Mucosa of rectum (tissue), 2 donors: Measurements from ENCODE around the gene GAK.

Source experiments
- H3K27ac ChIP-seq, 2 donors: one replicate each; pipeline ENCODE4 v1.7.0; 2013; ENCODE audit warnings: inconsistent platforms in 2 of 2, low read depth in 2 of 2, low read length in 2 of 2
- H3K27me3 ChIP-seq, 2 donors: one replicate each; pipeline ENCODE4 v1.7.0; 2013; ENCODE audit warnings: low read length in 2 of 2; ENCODE audit not compliant: control insufficient read depth in 2 of 2, insufficient read depth in 2 of 2
- H3K36me3 ChIP-seq, 2 donors: one replicate each; pipeline ENCODE4 v1.7.0; 2013; ENCODE audit warnings: low read length in 2 of 2; ENCODE audit not compliant: control insufficient read depth in 2 of 2, insufficient read depth in 2 of 2
- H3K4me1 ChIP-seq, 2 donors: one replicate each; pipeline ENCODE4 v1.7.0; 2013; ENCODE audit warnings: low read length in 2 of 2, mild to moderate bottlenecking in 1 of 2; ENCODE audit not compliant: control insufficient read depth in 2 of 2, insufficient read depth in 2 of 2
- H3K4me3 ChIP-seq, 2 donors: one replicate each; pipeline ENCODE4 v1.7.0; 2013; ENCODE audit warnings: low read length in 2 of 2
- H3K9ac ChIP-seq, 2 donors: one replicate each; pipeline ENCODE4 v1.7.0; 2013; ENCODE audit warnings: low read length in 2 of 2, low read depth in 1 of 2, mild to moderate bottlenecking in 1 of 2
- H3K9me3 ChIP-seq, 2 donors: one replicate each; pipeline ENCODE4 v1.7.0; 2013; ENCODE audit warnings: low read length in 2 of 2; ENCODE audit not compliant: control insufficient read depth in 2 of 2
- donor health status: healthy.
- donor health status: Normal muscosa, but diverticular disease.

GAK gene

GRCh38 chr4:836003-836511 lies 96.1 kb downstream of the GAK start:
- H3K4me3 ChIP-seq: no peak overlapping the region
- H3K4me1 ChIP-seq: no peaks in the 10 kb centered on the region
- no peaks in the 10 kb centered on the region for H3K36me3 ChIP-seq
- peaks cover 0 to 4% of the 10 kb centered on the region in 2 donors for H3K27me3 ChIP-seq
- peaks cover 0 to 5% of the 10 kb centered on the region in 2 donors for H3K9me3 ChIP-seq
- no peak overlapping the region for H3K27ac ChIP-seq
- no peak overlapping the region for H3K9ac ChIP-seq

DNA sequence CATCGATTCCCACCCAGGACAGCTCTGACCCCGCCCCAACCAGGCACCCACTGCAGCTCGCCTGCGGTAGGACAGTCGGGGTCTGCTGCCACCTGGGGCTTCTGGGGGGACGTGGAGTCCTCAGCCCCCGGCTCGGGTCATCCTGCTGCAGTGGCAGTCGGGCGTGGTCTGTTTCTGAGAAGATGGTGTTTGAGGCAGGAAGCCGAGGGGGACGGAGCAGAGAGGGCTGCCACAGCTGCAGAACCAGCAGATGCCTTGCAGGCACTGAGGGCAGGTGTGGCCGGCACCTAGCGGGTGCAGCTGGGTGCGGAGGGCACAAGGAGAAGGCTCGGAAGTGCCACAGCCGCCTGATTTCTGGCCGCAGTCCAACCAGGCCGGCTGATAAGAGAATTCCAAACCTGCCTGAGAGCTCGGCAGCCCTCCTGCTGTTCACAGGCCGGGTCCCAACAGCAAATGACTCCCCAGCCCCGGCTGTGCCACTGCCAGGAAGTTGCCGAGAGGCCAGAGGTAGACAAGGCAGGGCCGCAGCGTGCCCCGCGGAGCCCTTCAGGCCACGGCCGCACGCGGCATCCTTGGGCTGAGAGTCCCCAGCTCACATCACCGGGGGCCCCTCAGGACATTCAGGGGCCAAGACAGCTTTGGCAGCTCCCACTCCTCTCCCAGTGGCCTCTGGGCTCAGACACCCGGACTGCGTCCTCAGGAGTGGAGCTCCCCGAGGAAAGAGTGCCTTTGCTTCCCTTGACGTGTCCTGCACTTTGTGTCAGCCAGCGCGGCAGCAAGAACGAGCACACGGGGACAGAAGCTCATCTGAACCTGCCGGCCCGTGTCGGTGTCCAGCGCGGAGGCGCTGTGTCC lies 96.7 kb downstream of the GAK start:
- Histone ChIP-seq H3K4me1 (no peaks in the 10 kb centered on the region), H3K9ac (no peak overlapping the region), H3K27ac (no peak overlapping the region), H3K4me3 (no peak overlapping the region), H3K36me3 (no peaks in the 10 kb centered on the region), H3K9me3 (peaks cover 0 to 5% of the 10 kb centered on the region in 2 donors), H3K27me3 (peaks cover 0 to 5% of the 10 kb centered on the region in 2 donors)

GRCh38 chr4:834368-835147 lies 97.6 kb downstream of the GAK start:
- no peaks in the 10 kb centered on the region for H3K4me1 ChIP-seq

DNA sequence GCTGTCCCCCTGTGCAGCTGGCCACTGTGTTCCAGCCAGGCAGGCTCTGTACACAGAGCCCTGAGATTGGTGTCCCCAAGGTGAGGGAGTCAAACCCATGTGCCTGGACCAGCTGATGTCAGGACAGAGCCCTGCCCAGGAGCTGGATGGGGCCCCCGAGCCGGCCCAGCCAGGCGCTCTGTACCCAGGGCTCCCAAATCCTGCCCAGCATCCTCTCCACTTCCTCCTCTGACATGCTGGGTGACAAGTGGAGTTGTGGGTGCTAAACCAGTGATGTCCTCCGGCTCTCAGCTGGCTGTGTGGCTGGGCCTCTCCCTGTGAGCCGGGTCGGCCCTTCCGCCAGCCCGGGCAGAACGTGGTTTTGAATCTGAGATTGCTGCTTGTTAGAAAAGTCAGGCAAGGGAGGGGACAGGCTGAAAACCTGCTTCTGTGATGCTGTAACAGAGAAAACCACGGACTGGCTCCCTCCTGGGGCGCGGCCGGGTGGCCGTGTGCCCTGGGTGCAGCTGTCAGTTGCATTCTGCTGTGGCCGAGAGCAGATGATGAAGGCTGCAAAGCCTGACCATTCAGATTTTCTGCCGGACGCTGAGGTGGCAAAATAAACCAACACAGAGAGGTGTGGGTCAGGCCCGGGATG lies 98.3 kb downstream of the GAK start:
- Histone ChIP-seq H3K36me3 (no peaks in the 10 kb centered on the region), H3K4me3 (no peak overlapping the region), H3K27ac (no peak overlapping the region), H3K27me3 (peaks cover 3 to 10% of the 10 kb centered on the region in 2 donors), H3K9ac (no peak overlapping the region), H3K4me1 (no peaks in the 10 kb centered on the region), H3K9me3 (peaks cover 0 to 5% of the 10 kb centered on the region in 2 donors)

More at GRCh38 chr4:834368-835147, 97.6 kb downstream of the GAK start:
- Histone ChIP-seq H3K9me3 (peaks cover 0 to 5% of the 10 kb centered on the region in 2 donors), H3K36me3 (no peaks in the 10 kb centered on the region), H3K4me3 (no peak overlapping the region), H3K27ac (no peak overlapping the region), H3K9ac (no peak overlapping the region), H3K27me3 (peaks cover 0 to 6% of the 10 kb centered on the region in 2 donors)

- no peak overlapping the region for H3K27ac ChIP-seq
These were observed 99.0 kb downstream of the GAK start for GRCh38 chr4:833156-833555.

GRCh38 chr4:832536-832935 lies 99.6 kb downstream of the GAK start:
- Histone ChIP-seq H3K4me3 (no peak overlapping the region), H3K27me3 (peaks cover 12 to 20% of the 10 kb centered on the region in 2 donors), H3K36me3 (no peaks in the 10 kb centered on the region), H3K27ac (no peak overlapping the region), H3K9ac (no peak overlapping the region), H3K4me1 (no peaks in the 10 kb centered on the region), H3K9me3 (peaks cover 0 to 3% of the 10 kb centered on the region in 2 donors)

More at GRCh38 chr4:833156-833555, 99.0 kb downstream of the GAK start:
- Histone ChIP-seq H3K4me3 (no peak overlapping the region), H3K36me3 (no peaks in the 10 kb centered on the region), H3K9ac (no peak overlapping the region), H3K4me1 (no peaks in the 10 kb centered on the region), H3K27me3 (peaks cover 7 to 14% of the 10 kb centered on the region in 2 donors), H3K9me3 (peaks cover 0 to 5% of the 10 kb centered on the region in 2 donors)

GRCh38 chr4:832108-832507 lies 100.0 kb downstream of the GAK start:
- Histone ChIP-seq H3K36me3 (no peaks in the 10 kb centered on the region), H3K9ac (no peak overlapping the region), H3K4me3 (no peak overlapping the region), H3K27ac (no peak overlapping the region), H3K4me1 (no peaks in the 10 kb centered on the region), H3K9me3 (peaks cover 0 to 3% of the 10 kb centered on the region in 2 donors), H3K27me3 (peaks cover 12 to 22% of the 10 kb centered on the region in 2 donors)

- H3K4me1 ChIP-seq: no peaks in the 10 kb centered on the region
- H3K27ac ChIP-seq: no peak overlapping the region
- peaks cover 0 to 3% of the 10 kb centered on the region in 2 donors for H3K9me3 ChIP-seq
- H3K36me3 ChIP-seq: no peaks in the 10 kb centered on the region
- peaks cover 12 to 22% of the 10 kb centered on the region in 2 donors for H3K27me3 ChIP-seq
- H3K4me3 ChIP-seq: no peak overlapping the region
- no peak overlapping the region for H3K9ac ChIP-seq
These were observed 100.7 kb downstream of the GAK start for GRCh38 chr4:831483-831805.

GRCh38 chr4:830601-831482 lies 101.3 kb downstream of the GAK start:
- Histone ChIP-seq H3K4me1 (no peaks in the 10 kb centered on the region), H3K36me3 (no peaks in the 10 kb centered on the region), H3K27me3 (peaks cover 12 to 22% of the 10 kb centered on the region in 2 donors), H3K4me3 (no peak overlapping the region), H3K9me3 (peaks cover 0 to 3% of the 10 kb centered on the region in 2 donors), H3K9ac (no peak overlapping the region), H3K27ac (no peak overlapping the region)
